HG03520 (cell line): ENCODE results near the gene PLA2G4D.

ENCODE experiments used
- ATAC-seq: cut with Tn5 transposase; IDR thresholded peaks from one replicate; pipeline ENCODE4 v1.9.1; 2021; ENCODE audit warnings: mild to moderate bottlenecking, moderate library complexity; ENCODE audit not compliant: unreplicated experiment

PLA2G4D gene

DNA sequence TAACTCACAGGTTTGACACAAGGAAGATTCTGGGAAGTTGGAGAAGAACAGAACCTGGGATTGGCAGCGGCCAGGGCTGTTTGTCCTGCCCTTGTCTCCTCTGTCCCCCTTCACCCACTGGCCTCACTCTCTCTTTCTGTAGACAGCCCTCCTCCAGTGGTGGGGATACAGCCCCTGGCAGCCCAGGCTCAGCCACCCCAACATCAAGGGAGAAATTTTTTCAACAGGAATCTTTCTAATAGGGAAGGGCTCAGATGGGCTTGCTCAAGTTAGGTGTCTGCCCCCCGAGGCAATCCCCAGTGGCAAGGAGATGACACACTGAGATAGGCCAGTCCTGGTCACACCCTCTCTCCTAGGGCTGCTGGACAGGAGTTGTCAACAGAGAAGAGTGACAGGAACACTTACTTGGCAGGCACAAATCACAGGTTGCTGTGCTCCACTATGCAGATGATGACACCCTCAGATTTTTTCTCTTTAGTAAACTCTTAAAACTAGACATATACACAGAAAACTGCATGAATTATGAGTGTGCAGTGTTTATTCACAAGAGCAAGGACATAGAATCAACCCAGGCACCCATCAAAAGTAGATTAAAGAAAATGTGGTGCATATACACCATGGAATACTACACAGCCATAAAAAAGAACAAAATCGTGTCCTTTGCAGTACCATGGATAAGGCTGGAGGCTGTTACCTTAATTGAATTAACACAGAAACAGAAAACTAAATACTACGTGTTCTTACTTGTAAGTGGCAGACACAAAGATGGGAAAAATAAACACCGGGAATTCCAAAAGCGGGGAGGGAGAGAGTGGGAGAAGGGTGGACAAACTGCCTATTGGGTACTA is 36.3 kb downstream of the PLA2G4D start:
- ATAC-seq = no peak

DNA sequence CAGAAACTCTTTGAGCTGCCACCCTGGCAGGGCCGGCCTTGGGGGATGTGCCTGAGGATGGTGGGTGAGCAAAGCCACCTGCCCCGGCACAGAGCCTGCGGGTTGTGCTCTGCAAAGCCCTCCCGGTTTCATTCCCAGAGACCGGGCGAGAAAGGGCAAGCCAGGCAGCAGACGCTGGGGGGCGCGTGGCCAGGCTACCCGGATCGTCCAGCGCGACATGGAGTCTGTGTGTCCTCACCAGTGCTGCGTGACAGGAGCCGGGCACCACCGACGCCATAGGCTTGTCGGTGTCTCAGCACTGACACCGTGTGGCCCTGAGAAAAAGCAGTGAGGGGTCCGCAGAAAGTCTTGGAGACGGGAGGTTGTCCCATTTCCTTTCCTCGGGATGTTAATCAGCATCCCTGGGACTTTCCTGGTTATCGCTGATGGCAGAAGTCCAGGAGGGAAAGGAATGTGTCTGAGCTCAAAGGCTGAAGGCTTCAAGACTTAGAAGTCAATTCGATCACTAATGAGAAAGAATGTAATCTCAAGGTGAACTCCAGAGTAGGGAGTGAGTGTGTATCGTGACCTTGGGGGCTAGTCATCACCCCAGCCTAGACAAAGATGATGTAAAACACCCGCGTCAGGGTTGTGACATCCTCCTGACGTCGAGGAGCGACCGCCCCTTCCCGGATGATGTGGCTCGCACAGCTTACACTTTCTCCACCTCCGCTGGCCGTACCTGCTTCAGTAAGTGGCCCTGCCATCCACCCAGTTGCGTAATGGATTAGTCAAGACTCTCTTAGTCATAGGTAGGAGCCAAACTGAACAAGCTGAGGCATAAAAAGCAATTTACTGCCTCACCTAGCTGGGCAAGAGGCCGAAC is 37.2 kb downstream of the PLA2G4D start:
- no peak for ATAC-seq

DNA sequence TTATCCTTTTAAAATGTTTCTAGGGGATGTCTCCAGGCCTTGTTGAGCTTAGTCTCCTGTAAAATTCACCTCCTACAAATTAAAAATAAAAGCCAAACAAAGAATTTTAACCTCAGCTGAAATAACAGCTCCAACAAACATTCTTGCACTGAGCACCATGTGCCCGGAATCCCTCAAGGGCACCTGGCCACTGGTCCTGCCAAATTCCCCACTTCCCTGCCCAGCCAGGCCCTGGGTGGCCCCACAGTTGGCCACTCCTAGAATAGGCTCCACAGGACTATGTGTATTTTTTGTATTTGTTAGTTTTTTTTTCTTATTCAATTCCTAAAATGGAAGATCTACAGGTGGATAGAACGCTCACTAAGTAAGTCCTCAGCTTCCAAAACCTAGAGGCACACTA is 40.4 kb downstream of the PLA2G4D start:
- no peak for ATAC-seq

DNA sequence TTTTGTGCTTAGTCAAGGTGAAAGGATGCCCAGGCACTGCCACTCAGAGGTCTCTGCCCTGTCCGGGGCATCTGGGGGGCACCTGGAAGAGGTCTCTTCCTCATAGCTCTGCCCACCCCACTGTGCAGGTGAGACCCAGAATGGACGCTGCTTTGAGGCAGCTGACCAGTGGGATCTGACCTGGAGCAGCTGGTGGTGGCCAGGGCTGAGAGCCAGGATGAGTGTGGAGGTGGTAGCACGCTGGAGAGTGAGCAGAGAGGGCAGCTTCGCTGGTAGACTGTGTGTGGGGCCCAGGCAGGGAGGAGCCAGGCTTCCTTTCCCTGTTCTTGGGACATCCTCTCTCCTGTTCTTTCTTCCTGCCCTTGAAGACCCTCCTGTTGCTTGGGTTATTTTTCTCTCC is 41.4 kb downstream of the PLA2G4D start:
- no peak for ATAC-seq

DNA sequence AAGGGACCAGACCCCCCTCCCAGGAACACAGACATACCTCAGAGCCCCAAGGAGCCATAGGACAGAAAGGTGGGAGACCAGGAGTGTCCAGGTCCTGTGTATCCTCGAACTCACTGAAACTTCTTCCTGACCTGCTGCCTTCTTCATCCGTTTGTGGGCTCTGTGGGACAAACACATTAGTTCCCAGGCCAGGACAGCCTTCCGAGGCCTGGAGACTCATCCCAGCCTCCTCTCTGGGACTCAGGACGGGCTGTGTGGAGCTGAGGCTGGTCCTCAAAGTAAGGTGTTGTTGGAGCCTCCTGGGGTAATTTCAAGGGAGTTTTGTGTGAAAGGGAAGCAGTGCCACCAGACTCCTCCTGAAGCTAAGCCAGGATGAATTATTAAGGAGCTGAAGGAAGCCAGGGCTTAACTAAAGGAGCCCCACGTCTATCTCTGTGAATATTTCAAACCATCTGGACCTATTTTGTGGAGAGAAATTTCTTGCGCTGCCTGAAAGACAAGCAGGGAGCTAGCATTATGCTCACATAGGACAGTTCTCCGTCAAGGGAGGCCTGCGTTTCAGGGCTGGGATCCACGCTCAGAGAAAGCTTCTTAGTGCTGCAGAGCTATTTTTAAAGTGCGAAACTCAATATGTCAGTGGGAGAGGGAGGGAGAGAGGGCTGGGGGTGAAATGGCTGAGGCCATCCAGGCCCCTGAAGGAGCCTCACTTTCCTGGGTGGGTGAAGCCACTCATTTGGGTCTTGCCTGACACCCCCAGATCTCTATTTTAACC is 43.7 kb downstream of the PLA2G4D start:
- ATAC-seq = no peak

DNA sequence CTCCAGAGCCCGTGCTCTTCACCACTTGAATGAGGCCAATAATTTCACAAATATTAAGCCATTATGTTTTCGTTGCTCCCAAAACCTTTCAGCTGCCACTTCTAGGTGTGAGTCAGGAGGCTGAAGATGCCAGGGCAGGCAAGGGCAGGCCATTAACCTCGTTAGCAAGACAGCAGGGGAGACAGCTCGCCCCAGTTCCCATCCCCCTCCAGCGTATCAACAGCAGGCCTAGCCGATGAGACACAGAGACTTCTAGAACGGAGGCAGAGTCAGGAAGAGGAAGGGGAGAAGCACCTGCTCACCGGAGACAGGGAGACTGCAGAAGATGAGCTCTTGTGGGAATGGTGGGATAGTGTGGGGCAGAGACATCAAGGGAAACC is 45.6 kb downstream of the PLA2G4D start:
- no peak for ATAC-seq

DNA sequence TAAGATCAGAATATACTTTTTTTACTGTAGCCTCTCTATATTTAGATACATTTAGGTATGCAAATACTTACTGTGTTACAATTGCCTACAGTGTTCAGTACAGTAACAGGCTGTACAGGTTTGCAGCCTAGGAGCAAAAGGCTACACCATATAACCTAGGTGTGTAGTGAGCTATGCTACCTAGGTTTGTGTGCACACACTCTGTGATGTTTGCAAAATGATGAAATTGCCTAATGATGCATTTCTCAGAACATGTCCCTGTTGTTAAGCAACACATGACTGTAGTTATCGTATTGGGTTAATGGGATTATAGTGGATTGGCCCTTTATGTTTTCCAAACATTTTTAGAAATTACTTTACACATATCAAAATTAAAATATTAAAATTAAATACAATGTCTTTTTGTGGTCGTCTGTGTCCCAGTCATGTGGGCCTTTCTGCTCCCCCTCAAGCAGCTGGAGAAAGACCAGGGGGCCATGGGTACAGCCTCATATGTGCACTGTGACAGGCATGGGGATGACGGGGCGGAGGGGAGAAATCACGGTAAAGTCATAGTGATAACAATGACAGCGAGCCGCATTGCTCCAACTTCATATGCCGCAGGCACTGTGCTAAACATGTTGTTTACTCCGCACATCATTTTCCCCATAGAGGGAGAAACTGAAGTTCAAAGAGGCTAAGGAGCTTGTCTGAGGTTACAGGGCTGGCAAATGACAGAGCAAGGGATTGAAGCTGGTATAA is 46.1 kb downstream of the PLA2G4D start:
- ATAC-seq = no peak

DNA sequence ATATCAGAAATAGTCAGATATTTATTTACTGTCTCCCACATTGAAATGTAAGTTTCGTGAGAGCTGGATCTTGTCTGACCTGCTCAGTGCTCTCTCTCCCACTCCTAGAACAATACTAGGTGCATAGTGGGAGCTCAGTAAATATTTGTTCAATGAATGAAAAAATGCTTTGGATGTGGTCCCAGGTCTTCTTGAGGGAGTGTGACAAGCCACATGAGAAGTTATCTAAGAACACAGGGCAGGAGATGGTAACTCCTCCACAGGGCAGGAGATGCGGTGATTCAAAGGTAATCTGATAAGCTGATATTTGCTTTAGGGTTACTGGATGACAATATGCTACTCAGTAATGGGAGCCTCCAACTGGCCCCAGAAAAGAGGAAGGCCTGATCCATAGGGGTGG is 47.8 kb downstream of the PLA2G4D start:
- ATAC-seq = no peak

DNA sequence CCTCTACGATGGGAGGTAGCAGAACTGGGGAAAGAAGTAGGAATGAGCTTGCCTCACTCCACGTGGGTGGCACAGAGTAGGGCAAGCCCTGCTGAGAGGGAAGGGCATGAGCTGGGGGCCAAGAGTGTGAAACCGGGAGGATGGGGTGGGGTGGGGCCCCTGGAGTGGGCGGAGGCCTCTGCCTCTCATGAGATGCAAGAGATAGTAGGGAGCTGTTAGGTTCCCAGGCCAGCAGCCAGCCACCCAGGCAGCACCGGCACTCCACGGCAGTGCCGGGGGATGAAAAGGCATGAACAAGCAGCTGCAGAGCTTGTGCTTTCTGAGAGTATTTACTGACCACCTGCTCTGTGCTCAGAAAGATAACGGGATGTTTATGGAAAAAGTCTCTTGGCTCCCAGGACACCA is 49.1 kb downstream of the PLA2G4D start:
- no peak for ATAC-seq

DNA sequence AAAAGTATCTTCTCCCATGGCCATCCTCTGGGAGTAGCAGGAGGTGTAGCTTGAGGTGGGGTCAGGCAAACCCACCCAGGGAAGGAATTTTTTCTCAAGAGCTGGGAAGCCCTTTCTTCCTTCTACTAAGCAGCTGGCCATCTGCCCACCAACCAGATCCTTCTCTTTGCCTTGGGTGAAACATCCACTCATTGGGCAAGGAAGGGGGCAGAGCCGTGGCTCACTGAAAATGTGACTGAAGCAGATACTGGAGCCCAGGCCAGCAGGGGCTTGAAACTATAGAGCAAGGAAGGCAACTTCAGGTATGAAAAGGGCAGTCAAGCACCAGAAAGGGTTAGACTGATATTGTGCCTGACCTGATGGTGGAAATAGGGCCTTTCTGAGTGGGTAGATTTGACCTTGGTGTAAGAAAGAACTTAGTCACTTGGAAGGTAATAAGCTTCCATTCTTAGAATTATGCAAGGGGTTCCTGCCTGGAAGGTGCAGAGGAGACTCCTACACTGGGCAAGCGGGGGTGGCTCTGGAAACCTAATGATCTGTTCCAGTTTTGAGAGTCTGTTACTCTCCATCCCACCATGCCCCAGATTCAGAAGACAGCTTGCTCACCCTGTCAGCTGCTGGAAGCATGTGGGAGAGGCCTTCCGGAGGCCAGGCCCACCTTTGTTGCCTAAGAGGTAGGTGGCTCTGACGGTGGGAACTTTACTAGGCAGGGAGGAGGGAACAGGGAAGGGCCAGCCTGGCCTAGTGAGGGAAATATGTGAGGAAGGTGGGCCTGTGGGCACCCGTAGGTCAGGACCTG is 51.6 kb downstream of the PLA2G4D start:
- ATAC-seq = no peak

DNA sequence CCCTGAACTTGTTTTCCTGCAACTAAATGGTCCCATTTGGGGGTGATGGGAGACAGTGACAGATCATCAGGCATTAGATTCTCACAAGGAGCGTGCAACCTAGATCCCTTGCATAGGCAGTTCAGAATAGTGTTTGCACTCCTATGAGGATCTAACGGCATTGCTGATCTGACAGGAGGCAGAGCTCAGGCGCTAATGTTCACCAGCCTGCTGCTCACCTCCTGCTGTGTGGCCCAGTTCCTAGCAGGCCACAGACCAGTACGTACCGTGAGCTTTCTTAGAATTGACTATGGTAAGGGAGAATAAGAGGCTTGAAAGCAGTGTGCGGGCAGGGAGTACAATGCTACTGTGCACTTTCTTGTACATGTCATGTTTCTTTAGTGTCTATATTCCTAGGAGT is 56.0 kb downstream of the PLA2G4D start:
- ATAC-seq = no peak

DNA sequence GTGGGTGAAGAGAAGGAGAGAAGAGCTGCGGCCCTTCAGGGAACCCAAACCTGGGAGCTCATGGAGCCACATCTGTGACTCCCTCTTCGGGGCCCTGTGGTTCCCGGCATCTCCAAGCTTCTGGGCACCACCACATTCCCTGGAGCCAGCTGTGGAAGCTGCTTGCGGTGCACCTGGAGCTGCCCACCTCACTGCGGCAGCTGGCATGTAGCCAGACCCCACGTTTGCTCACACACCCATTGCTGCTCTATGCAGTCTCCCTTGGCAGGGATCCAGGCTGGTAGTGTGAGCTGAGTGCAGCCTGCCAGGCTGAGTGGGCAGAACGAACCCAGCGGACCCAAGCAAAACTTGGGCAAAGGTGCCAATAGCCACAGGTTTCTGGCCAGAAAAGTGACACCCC is 56.7 kb downstream of the PLA2G4D start:
- no peak for ATAC-seq

DNA sequence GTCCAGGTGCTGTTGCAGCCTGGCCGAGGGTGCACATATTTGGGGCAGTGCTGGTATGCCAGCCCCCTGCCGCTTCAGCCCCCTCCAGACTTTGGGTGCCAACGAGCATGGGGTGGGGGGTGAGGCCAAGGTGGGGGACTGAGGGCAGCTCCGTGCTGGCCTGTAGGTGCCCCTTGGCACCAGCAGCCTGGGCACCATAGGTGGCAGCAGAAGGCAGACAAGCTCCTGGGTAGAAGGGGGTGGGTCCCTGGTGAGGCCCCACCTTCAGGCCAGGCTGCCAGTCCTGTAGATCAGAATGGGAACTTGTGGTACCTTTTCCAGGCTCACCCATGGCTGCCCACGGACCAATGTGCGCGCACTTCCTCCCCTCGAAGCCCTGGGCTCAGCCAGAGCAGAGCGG is 57.4 kb downstream of the PLA2G4D start:
- no peak for ATAC-seq

DNA sequence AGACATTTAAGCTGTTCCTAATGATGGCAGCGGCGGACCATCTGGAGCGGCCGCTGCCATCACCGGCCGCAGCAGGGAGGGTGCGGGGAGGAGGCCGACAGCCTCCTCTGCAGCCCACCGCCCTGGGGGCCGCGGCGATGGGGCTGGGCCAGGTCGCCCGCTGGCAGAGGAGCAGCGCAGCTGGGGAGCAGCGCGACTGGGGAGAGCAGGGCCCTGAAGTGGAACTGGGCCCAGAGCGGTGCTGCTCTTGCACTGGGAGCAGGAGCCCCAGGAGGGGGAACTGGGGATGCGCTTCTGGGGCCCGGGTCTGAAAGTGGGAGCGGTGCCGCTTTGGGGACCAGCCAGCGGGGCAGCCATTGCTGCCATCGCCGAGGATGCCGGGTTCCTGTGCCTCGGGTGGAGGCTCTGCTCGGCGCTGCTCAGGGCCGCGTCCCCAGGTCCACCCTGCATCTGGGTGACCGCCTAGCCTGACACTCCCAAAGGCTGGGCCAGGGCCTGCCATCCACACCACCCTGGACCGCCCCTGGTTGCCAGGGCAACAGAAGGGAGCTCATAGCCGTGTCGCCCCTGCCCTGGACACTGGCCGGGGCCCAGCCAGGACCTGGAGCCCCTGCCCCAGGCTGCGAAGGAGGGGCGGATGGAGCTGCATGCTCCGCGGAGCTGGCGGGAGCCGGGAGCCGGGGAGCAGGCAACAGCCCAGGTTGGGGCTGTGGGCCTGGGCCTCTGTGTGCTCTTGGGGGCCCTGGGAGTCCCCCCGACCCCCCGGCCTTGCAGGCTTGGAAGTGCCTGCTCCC is 58.1 kb downstream of the PLA2G4D start:
- ATAC-seq = no peak

DNA sequence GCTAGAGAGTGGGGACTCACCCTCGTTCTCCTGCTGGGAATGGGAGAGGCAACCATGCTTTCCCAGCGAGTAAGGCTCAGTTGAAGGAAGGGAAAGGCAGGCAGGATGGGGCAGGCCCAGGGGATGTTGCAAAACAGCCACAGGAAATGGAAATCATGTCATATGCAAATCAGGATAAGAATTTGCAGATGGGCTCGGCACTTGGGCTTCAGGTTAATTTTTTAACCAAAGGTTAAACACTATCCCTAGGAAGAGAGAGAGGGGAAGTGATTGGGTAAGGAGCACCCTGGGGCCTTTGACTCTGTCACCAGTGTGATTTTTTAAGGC is 59.0 kb downstream of the PLA2G4D start:
- ATAC-seq = no peak

DNA sequence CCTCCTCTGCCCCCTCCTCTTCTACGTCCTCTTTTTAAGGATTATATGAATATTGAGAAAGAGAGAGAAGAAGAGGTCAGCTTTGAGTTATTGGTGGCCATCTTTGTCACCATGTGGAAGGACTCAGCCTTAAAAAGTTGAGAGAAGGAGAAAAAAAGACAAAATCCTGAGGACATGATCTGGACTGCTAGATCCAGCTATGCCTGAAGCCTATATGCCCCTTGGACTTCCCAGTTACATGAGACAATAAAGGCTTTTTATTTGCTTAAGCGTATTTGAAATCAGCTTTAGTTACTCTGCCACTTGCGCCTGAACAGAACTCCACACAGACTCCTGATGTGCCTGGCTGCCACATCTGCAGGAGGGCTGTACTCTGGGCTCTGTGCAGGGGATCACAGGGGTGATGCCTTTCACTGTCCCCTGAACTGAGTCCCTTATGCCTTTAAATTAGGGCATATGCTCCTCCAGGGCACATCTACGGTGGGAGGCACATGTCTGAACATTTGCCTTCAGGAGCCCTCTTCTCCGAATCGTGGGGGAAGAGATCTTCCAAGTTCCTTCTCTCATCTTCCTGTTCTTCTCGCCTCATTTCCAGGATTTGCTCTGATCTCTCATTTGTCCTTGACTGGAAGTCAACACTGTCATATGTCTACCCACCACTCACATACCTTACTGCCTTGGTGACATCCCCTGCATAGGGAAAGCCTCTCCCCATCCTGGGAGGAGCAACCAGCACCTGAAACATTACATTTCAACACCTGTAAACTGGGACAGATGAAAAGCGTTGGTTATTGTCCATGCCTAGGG is 59.5 kb downstream of the PLA2G4D start:
- ATAC-seq = no peak

DNA sequence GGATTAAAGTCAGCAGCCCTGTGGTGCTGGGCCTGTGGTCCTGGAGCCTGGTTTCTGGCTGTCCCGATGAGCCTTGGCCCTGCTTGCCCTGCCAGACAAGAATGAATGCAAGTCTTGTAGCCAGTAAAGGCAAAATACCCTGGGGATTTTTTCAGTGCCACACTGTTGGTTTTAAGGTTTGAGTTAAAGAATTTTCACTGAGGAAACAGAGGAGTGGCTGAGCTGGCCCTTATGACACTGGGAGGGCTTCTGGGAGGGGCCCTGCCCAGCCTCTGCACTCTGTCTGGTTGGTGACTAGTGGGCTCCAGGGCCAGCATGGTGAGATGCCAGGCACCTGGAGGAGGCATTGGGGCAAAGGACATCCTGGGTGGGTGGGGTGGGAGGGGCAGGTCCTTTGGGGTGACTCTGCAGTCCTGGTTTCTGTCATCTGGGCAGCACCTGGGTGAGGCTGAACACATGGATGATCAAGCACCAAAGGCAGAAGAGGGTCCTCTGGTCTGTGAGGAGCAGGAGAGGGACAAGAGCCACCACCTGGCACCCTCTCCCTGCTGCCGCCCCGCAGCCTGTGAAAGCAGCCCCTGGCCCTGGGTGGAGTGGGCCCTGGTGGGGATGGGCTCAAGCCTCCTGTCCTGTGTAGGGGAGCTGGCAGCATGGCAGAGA is 61.0 kb downstream of the PLA2G4D start:
- no peak for ATAC-seq
